GM19395 (cell line): ENCODE results near the gene PTPRN.

Source experiments
- ATAC-seq: cut with Tn5 transposase; IDR thresholded peaks from one replicate; pipeline ENCODE4 v1.9.1; 2021; ENCODE audit warnings: mild to moderate bottlenecking, moderate library complexity; ENCODE audit not compliant: unreplicated experiment

The PTPRN gene

GRCh38 chr2:219308142-219309101, 779 bp downstream of the PTPRN start:
- ATAC-seq: no peak

DNA sequence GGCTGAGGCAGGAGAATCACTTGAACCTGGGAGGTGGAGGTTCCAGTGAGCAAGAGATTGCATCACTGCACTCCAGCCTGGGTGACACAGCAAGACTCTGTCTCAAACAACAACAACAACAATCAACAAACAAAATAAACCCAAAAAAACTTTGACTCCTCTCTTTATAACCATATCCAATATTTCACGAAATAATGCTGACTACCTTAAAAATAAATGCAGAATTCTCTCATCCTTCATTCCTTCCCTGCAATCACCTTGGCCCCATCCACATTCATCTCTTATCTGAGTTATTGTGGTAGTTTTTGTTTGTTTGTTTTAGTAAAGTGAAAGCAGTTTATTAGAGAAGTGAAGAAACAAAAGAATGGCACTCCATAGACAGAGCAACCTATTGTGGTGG, 3.2 kb downstream of the PTPRN start:
- ATAC-seq: no peak

- ATAC-seq: no peak
Observed at GRCh38 chr2:219304223-219304622, 5.0 kb downstream of the PTPRN start.

DNA sequence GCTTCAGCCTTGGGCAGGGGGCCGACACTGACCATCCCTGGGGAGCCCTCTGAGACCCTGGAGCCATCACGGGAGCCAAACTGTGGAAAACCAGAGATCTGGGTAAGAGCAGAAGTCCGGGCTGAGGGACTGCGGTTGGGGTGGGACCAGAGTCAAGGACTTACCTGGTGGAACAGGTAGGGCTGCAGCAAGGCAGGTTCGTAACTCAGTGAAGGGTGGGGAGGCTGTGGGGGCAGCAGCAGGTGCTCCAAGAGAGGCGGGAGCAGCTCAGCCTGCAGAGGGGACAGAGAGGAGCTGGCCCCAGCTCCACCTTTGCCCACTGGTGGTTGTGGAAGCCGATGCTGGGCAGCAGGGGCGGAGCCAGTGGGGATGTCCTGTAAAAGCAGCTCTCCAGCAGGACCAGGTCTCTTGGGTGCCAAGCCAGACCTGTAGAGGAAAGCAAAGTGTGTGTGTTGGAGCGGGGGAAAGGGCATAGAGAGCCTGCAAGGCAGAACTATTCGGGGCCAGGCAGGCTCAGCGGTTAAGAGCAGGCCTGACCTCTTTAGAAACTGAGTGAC, 6.7 kb downstream of the PTPRN start:
- no peak for ATAC-seq

- ATAC-seq: no peak
Observed at GRCh38 chr2:219300022-219300421, 9.2 kb downstream of the PTPRN start.

DNA sequence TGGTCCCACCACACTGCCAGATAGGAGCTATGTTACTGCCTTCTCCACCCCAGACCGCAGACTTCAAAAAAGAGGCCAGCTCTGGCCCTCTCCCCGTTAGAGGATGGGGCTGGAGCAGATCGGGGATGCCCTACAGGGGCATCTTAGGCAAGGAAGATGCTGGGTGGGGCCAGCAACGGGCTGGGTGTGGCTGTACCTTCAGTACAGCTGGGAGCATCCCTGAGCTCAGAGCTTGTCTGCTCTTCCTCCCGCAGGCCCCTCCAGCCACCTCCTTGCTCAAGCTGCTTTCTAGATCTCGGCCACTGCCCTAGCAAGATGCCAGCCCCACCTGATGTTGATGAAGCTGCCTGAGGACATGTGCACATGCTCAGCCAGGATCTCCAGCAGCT, 9.8 kb downstream of the PTPRN start:
- ATAC-seq: no peak

- ATAC-seq: peak; percentile 58
Observed at GRCh38 chr2:219298759-219299371, 10.3 kb downstream of the PTPRN start.

GRCh38 chr2:219297766-219298456, 11.3 kb downstream of the PTPRN start:
- no peak for ATAC-seq

GRCh38 chr2:219296631-219297391, 12.4 kb downstream of the PTPRN start:
- no peak for ATAC-seq

DNA sequence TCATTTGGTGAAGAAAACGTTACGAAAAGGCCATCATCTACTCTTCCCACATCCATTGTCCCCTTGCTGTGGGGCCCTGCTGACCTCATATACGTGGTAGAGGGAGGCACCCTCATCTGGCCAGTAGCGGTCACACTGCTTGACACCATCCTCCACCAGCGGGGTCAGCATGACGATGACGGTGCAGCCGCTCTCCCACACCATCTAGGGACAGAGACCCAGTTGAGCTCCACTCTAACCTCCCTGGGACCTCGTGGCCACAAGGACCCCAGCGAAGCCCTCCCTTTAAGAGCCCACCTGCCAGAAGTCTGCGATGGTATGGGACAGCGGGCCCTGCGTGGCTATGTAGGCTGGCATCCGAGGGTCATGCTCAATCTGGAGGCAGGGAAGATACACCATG, 13.1 kb downstream of the PTPRN start:
- no peak for ATAC-seq

DNA sequence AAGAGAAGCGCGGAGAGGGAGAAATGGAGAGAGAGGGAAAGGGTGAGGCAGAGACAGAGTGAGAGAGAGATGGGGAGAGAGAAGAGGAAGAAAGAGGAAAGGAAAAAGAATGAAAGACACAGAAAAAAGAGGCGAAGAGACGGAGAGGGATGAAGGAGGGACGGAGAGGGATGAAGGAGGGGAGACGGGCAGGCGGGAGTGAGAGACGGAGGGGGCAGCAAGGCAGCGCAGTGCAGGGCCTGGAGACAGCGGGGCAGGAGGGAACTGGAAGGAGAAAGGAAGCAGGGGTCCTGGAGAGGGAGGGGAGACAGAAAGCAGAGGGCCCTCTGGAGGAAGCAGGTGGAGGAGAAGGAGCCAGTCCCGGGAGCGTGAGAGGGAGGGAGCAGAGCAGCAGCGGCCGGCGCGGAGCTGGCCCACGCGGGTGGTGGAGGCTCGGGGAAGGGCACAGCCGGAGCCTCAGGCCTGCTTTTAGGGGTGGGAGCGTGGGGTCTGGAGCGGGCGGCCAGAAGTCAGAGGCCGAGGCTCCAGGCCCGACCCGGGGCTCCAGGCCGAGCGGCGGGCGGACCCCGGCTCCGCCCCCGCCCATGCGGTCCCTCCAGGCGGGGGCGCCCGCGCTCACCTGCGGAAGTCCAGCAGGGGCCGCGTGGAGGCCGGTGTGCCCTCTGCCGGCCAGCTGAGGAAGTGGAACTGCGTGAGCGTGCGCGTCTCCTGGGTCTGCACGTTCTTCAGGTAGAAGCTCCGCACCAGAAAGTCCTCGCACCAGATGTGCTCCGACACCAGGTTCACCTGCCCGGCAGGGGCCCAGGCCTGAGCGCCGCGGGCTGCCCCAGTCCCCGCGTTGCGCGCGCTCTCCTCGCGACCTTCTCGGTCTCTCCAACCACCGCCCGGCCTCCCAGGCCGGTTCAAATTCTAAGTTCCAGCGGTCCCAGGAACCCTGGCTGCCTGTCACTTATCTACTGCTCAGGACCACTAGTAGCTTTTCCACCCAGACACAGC, 14.5 kb downstream of the PTPRN start:
- peak; percentile 89 for ATAC-seq

- ATAC-seq: no peak
Observed at GRCh38 chr2:219293736-219294231, 15.4 kb downstream of the PTPRN start.

DNA sequence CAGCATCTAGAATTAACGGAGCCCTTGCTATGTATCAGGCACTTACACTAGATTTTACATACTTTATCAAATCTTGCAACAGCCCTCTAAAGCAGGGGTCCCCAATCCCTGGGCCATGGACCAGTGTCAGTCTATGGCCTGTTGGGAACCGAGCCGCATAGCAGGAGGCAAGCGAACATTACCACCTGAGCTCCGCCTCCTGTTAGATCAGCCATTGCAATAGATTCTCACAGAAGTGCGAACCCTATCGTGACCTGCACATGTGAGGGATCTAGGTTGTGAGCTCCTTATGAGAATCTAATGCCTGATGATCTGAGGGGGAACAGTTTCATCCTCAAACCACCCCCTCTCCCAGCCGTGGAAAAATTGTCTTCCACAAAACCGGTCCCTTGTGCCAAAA, 16.6 kb downstream of the PTPRN start:
- no peak for ATAC-seq

- no peak for ATAC-seq
Observed at GRCh38 chr2:219291910-219292490, 17.2 kb downstream of the PTPRN start.

DNA sequence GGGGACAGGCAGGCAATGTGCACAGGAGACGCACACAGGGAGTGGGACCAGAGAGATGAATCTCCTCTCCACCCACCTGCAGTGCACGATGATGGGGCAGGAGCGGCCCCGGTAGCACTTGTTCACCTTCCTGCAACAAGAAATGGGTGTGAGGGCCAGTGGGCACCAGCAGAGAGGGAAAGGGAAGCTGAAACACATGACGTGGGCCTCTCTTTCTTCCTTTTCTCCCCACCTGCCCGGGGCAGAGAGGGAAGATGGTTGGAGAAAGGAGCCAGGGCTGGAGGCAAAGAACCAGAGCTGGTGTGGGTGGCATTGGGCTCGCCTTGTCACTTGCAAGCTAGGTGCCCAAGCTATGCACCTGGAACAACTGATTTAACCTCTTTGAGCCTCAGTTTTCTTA, 17.8 kb downstream of the PTPRN start:
- ATAC-seq: no peak

DNA sequence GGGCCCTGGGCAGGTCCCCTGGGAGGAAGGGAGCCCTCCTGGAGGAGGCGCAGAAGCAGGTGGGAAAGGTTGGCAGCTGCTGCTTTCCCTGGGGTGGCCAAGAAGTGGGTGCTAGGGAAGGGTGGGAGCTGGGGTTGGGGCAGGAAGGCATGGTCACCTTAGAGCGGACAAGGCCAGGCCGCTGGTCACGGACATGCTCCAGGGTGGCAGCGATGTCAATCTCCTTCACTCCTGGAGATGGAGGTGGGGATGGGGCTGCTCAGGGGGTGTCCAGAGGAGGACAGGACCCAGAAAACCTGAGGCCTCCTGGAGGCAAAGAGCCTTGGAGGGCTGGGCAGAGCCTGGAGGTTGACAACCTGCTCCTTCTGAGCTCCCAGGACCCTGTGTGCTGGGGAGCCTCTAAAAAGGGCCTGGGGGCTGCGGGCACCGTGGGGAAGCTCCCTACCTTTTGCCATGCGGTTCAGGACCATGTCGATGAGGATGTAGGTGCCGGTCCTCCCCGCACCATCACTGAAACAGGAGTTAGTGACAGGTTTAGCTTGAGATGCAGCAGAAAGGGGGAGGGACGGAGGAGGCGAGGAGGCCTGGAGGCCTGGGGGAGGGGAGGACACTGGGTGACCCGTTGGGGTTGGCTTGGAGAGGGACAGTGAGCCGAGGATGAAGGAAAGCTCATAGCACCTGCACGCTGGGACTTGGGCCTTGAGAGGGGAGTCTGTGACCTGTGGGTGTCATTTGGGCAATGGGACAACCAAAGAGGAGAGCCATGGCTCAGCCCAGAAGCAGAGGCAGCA, 18.6 kb downstream of the PTPRN start:
- ATAC-seq: no peak

GRCh38 chr2:219289537-219290361, 19.5 kb downstream of the PTPRN start:
- no peak for ATAC-seq
